ENCODE measurements around the gene EIF4G3. TPM values are rescaled to one million over a fixed set of nuclear protein-coding genes. Genes with fewer than 3 reads are reported as not detected.

The EIF4G3 gene
- total RNA-seq, 1 experiment from 2014 or later, result 72.0 TPM

- Histone ChIP-seq H3K4me1 (ENCODE audit: insufficient read depth, low read length) (no peaks in the 10 kb centered on the region), H3K23me2 (ENCODE audit: insufficient read length, low read depth, low read length, poor library complexity, severe bottlenecking) (no peaks in the 10 kb centered on the region), H3T11ph (ENCODE audit: low read length) (no peak overlapping the region), H3K14ac (ENCODE audit: insufficient read depth, low read length) (no peak overlapping the region), H3K79me1 (ENCODE audit: insufficient read depth, low read depth, low read length, poor library complexity, severe bottlenecking) (no peaks in the 10 kb centered on the region), H3K27ac (ENCODE audit: insufficient read length, low read depth, low read length) (no peak overlapping the region), H3K27me3 (ENCODE audit: insufficient read depth, low read length) (no peaks in the 10 kb centered on the region), H4K20me1 (ENCODE audit: control insufficient read depth, insufficient read depth, insufficient read length) (no peaks in the 10 kb centered on the region), H3K79me2 (ENCODE audit: insufficient read depth, low read length) (no peaks in the 10 kb centered on the region), H2BK20ac (ENCODE audit: low read depth, low read length, poor library complexity, severe bottlenecking) (no peak overlapping the region), H3K4ac (ENCODE audit: low read depth, low read length) (no peak overlapping the region), H3K18ac (ENCODE audit: insufficient read length, low read depth, low read length) (no peak overlapping the region), H2AFZ (ENCODE audit: low read length) (no peak overlapping the region), H4K5ac (ENCODE audit: insufficient read length, low read depth, low read length) (no peak overlapping the region), H4K8ac (replicated peaks; ENCODE audit: insufficient read length, low read depth, low read length) (no peak overlapping the region), H2AK5ac (ENCODE audit: insufficient read length, low read length) (no peak overlapping the region), H2BK12ac (ENCODE audit: insufficient read length, low read depth, low read length) (no peak overlapping the region), H4K91ac (ENCODE audit: insufficient read length, low read depth, low read length) (no peak overlapping the region), H3K9ac (ENCODE audit: extremely low read depth, insufficient read length, low read length) (no peak overlapping the region), H3K9me3 (ENCODE audit: control insufficient read depth, low read depth, low read length) (no peaks in the 10 kb centered on the region), H3K56ac (ENCODE audit: insufficient read length, low read depth, low read length) (no peak overlapping the region), H2BK120ac (ENCODE audit: low read depth, low read length, poor library complexity, severe bottlenecking) (no peak overlapping the region), H2BK5ac (ENCODE audit: insufficient read length, low read length) (no peak overlapping the region), H2BK15ac (ENCODE audit: low read depth, low read length) (no peak overlapping the region), H3K4me2 (ENCODE audit: insufficient read depth, insufficient read length, low read length) (no peak overlapping the region), H3K23ac (ENCODE audit: insufficient read length, low read depth, low read length) (no peak overlapping the region)
- Mint-ChIP-seq H3K36me3 (ENCODE audit: insufficient read depth in 1 of 3, low read depth in 3 of 3) (peaks cover 3 to 6% (median 5%) of the 10 kb centered on the region in 3 experiments; a peak in 3 of 7 replicates), H3K9me3 (no peaks in the 10 kb centered on the region), H3K27me3 (ENCODE audit: low read depth) (no peaks in the 10 kb centered on the region), H3K4me3 (no peak overlapping the region), H3K27ac (no peak overlapping the region), H3K4me1 (no peaks in the 10 kb centered on the region)
- TF ChIP-seq, protein P1, sequence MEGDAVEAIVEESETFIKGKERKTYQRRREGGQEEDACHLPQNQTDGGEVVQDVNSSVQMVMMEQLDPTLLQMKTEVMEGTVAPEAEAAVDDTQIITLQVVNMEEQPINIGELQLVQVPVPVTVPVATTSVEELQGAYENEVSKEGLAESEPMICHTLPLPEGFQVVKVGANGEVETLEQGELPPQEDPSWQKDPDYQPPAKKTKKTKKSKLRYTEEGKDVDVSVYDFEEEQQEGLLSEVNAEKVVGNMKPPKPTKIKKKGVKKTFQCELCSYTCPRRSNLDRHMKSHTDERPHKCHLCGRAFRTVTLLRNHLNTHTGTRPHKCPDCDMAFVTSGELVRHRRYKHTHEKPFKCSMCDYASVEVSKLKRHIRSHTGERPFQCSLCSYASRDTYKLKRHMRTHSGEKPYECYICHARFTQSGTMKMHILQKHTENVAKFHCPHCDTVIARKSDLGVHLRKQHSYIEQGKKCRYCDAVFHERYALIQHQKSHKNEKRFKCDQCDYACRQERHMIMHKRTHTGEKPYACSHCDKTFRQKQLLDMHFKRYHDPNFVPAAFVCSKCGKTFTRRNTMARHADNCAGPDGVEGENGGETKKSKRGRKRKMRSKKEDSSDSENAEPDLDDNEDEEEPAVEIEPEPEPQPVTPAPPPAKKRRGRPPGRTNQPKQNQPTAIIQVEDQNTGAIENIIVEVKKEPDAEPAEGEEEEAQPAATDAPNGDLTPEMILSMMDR (conservative IDR thresholded peaks at IDR 0.05), result no peak
- no peak for DNase-seq
- WGBS (ENCODE audit: extremely low coverage, insufficient read length, low lambda C conversion rate), result no CpG with 5 or more reads among the region's 2 CpGs
These were observed 196.6 kb downstream of the EIF4G3 start for GRCh38 chr1:20980051-20980450.
